NCI-H146 treated with DMSO at 0.1 percent for 48 hours (cell line): Measurements from ENCODE around the gene UBXN1.
"Not testable (repeated sequence)": the region's sequence is repeated elsewhere in the genome, so short reads cannot be mapped to it uniquely, and the experiment has no call there.

Source experiments
- DNase-seq: peaks from one replicate; lab custom pipeline; 2025; ENCODE audit not compliant: unreplicated experiment; lab: John Stamatoyannopoulos, UW

UBXN1 gene

DNA sequence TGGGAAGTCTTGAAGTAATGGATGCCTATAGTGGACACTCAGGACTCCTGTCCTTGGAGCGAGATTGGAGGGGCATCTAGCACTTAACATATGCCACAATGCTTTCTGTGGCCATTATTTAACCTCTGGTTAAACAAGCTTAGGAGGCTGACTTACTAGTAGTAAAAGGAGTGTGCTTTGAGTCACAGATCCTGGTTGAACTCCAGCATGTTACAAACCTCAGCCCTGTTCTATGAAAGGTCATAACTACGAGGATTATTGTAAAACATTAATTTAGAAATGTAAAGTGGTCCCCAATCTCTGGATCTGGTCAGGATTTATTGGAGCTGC lies 5.7 kb downstream of the UBXN1 start:
- no peak for DNase-seq

DNA sequence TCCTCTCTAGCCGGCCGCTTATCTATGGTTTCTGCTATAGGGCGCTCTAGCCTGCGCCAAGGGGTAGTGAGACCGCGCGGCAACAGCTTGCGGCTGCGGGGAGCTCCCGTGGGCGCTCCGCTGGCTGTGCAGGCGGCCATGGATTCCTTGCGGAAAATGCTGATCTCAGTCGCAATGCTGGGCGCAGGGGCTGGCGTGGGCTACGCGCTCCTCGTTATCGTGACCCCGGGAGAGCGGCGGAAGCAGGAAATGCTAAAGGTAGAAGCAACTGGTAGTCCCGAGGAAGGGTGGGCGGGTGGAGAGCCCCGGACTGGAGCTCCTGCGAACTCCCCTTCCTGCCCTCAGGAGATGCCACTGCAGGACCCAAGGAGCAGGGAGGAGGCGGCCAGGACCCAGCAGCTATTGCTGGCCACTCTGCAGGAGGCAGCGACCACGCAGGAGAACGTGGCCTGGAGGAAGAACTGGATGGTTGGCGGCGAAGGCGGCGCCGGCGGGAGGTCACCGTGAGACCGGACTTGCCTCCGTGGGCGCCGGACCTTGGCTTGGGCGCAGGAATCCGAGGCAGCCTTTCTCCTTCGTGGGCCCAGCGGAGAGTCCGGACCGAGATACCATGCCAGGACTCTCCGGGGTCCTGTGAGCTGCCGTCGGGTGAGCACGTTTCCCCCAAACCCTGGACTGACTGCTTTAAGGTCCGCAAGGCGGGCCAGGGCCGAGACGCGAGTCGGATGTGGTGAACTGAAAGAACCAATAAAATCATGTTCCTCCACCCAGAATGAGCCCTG lies 7.1 kb downstream of the UBXN1 start, which contains the start of the genes LBHD1 and UQCC3:
TSS of gene LBHD1 (minus strand) at position 660 of the 782 bp plus-strand sequence. CDS start 2,236 bp downstream, outside the sequence.
TSS of gene UQCC3 (plus strand) at position 66 of the 782 bp plus-strand sequence. CDS start at position 139, 73 bp downstream.
- DNase-seq, result peak; percentile 77

DNA sequence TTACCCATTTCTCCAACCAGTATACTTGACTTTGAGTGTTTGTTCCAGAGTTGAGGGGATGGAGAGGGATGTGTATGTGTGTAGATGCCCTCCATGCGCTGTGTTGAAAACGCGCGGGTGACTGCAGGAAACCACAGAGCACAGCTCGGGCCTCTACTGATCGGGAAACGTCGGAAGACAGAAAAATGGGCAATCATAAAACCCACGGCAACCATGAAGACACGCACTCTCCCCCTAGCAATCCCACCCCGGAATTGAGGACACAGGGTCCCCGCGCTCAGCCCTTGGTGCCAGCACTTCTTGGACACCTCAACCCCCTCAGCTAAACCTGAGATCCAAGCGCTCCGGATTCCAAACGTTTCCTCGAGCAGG lies 7.7 kb downstream of the UBXN1 start:
- DNase-seq, result peak; percentile 63

DNA sequence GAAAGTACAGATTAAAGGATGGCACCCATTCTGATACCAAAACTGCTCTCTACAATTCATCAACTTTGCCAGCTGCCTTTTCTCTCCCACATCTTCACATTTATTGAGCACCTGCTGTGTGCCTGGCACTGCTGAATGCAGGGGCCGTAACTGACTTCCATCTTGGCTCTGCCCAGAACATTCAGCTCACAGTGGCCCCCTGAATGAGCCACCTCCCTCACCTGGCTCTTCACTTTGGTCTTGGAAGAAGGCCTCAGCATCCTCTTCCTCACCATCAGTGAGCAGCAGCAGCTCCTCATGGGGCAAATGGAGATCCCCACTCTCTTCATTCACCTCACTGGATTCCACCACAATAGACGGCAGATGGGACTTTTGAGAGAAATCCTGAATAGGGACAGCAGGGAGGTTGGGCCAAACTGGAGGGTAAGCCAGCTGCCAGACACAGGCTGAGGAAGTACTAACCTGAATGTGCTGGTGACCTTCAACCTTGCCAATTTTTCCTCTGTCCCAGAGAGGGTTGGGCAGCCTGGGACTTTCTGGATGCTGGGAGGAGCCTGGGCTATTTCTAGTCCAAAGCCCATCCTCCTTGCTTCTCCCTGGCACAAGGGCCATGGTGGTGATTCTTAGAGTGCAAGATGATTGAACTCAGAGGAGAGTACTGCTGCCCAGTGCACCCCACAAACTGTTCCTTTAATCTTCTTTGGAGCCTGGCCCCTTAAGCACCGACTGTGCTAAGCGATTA lies 9.3 kb downstream of the UBXN1 start:
- no peak for DNase-seq

DNA sequence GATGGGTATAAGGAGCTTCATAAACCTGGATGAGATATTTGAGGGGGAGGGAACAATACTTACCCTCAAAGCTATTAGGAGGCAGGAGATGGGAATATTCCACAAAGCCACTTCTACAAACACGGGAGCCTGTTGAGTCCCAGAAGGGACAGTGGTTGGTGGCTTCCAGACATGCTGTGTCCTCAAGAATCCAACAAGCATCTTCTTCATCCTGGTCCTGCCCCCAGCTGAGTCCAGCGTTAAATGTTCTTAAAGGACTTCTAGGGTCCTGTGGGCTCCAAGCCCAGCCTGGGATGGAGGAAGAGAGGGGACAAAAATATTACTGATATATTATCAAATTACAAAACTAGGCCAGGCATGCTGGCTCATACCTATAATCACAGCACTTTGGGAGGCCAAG lies 11.4 kb downstream of the UBXN1 start:
- no peak for DNase-seq

DNA sequence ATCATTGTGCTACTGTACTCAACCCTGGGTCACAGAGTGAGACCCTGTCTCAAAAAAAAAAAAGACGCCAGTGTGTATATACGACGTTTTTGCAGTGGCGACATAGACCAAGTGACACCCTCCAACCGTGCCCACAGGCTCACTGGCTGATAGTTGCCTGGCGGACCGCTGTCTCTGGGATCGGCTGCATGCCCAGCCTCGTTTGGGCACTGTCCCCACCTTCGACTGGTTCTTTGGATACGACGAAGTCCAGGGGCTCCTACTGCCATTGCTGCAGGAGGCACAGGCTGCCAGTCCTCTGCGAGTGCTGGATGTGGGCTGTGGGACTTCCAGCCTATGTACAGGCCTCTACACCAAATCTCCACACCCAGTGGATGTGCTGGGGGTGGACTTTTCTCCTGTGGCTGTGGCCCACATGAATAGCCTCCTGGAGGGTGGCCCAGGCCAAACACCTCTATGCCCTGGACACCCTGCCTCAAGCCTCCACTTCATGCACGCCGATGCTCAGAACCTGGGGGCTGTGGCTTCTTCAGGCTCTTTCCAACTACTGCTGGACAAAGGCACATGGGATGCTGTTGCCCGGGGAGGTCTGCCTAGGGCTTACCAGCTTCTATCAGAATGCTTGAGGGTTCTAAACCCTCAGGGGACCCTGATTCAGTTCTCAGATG lies 12.5 kb downstream of the UBXN1 start:
- DNase-seq, result no peak

DNA sequence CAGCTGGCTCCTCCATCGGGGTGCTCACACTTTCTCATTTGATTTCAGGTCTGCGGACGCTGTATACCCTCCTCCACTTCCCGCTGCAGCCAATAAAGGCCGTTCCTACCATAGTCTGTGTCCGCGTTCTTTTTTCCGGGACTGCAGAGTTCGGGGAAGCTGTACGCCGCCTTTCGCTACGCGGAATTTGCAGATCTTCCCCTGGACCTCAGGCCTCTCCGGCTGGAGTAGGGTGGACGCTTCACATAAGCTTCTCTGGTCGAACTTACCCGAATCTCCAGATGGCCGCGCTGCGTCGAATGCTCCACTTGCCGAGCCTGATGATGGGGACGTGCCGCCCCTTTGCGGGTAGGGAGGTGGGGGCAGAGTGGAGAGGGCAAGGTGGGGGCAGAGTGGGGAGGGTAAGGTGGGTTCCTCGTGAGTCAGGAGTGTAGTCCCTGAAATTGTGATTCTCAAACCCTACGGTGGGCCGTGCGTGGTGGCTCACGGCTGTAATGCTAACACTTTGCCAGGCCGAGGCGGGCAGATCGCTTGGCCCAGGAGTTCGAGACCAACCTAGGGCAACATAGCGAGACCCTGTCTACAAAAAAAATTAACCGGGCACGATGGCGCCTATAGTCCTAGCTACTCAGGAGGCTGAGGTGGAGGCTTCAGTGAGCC lies 13.1 kb downstream of the UBXN1 start:
- DNase-seq, result peak; percentile 22

DNA sequence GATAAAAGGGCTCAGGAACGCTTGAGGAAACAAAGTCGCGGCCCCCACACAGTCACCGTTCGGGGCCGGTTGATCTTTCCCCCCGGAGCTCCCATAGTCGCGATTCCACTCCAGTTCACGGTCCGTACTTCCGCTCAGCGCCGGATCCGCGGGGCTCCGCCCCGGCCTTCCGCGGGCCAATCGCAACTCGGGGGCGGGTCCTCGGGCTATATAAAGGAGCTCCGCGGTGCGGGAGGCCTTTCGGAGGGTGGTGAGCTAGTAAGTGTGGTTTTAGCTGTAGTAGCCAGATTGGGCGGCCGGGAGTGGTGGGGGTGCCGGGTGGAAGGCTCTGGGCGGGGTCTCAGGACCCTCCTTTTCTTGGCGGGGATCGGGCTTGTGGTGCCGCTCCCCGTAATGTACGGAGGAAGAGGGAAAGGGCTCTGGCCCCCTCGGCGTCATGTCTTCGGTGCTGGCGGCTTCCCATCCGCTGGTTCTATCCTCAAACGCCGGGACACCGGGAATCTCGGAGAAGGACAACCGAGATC lies 13.7 kb downstream of the UBXN1 start, which contains the start of the genes C11orf98 and CSKMT:
TSS of gene C11orf98 (minus strand) at position 136 of the 524 bp plus-strand sequence. CDS start at position 95, 41 bp downstream.
TSS of gene CSKMT (plus strand) at position 238 of the 524 bp plus-strand sequence. CDS start 568 bp downstream, outside the sequence.
- DNase-seq, result peak; percentile 87

DNA sequence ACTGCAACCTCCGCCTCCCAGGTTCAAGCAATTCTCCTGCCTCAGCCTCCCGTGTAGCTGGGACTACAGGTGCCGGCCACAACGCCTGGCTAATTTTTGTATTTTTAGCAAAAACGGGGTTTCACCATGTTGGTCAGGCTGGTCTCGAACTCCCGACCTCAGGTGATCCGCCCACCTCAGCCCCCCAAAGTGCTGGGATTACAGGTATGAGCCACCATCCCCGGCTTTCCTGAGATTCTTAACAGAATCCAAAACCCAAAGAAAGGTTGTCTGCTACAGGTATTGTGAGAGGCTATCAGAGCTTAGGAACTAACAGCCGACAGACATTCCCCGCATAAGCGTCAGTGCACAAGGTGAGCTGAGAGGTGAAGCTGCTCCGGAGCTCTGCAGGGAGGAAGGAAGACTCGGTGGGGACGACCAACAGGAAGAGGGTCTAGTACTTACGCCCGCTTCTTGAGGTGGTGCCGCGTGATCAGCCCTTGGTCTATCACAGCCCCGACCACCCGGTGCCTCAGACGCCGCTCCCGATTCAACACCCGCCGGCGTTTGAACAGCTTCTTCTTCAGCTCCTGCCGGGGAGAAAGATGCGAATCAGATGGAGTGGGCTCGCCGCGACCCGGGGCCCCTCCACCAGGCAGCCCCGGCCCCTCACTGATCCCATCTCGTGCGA lies 14.3 kb downstream of the UBXN1 start:
- peak; percentile 51 for DNase-seq

DNA sequence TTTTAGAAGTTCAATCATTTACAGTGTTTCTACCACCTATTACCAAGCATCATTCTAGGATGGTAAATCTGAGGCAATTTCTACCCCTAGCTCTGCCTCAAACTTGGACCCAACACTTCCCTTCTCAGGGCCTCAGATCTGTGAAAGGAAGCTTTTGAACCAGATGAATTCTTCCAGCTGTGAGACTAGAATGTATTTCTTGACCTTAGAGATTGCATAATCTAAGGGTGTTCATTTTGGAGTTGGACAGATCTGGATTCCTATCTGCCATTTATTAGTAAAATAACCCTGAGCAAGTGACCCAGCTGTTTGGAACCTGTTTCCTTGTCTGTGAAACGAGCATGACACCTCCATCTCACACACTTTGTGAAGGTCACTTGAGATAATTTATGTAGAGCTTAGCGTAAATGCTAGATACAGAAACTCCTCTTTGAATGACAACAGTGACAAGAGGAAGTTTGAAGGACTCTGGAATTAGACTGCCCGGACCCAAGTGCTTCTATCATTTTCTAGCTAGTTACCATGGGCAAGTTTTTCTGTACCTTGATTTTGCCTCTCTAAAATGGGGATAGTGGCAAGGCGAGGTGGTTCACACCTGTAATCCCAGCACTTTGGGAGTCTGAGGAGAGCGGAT lies 22.0 kb downstream of the UBXN1 start:
- DNase-seq, result no peak

DNA sequence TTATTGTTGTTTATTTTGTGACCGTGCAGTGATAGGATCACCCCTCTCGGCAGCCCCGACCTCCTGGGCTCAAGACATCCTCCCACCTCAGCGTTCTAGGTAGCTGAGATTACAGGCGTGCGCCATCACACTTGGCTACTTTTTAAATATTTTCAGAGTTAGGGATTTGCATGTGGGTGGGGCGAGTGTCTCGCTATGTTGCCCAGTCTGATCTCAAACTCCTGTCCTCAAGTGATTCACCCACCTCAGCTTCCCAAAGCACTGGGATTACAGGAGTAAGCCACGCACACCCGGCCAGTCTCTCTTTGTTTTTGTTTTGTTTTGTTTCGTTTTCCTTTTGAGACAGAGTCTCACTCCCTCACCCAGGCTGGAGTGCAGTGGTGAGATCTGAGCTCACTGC lies 24.6 kb downstream of the UBXN1 start:
- no peak for DNase-seq

DNA sequence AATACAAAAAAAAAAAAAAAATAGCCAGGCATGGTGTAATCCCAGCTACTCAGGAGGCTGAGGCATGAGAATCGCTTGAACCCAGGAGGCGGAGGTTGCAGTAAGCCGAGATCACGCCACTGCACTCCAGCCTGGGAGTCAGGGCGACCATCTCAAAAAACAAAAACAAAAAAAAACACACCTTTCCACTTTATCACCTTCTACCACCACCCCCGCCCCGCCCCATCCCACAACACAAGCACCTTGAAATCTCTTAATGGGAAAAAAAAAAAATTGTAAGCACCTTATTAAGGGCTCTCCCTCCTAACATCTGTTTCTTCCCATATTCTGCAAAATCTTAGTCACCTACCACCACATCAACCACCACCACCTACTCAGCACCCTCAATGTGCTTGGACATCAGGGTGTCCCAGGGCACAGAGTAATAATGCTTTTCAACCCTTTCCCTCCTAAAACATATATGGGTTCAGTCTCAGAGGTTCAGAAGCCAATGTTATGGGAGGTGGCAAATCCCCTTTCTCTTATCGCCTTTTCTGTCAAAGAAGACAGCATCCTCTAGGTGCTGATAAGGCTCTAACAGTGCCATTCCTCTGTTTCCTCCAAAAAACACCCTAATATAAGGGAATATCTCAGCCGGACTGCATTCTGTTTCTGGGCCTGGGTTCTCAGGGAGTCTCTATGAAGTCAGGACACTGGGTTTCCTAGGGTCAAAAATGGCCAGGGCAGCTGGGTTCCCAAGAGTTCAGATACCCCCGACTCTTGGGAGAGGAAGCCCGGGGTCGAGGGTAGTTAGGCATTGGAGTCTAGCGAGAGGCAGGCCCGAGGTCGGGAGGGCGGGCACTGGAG lies 26.5 kb downstream of the UBXN1 start:
- no peak for DNase-seq

DNA sequence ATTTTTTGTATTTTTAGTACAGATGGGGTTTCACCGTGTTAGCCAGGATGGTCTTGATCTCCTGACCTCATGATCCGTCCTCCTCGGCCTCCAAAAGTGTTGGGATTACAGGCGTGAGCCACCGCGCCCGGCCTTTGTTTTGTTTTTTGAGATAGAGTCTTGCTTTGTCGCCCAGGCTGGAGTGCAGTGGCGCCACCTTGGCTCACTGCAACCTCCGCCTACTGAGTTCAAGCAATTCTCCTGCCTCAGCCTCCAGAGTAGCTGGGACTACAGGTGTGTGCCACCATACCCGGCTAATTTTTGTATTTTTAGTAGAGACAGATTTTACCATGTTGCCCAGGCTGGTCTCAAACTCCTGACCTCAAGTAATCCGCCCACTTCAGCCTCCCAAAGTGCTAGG lies 28.6 kb downstream of the UBXN1 start:
- DNase-seq, result not testable (repeated sequence)

DNA sequence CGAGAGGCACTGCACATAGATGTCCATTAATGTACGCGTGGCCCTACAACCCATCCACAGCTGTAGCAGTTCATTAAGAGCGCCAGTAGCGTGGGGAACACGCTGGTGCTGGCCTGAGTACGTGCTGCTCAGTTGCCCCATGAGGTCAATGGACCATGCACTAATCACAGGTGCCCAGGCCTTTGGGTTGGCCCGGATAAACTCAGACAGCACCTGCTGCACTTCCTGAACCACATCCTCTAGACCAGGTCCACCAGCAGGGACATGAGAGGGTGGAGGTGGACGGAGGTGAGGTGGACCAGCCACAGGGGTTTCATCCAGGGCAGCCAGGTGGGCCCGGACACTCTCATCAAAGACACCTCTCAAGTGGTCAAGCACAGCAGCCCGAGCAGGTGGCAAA lies 29.4 kb downstream of the UBXN1 start:
- no peak for DNase-seq

DNA sequence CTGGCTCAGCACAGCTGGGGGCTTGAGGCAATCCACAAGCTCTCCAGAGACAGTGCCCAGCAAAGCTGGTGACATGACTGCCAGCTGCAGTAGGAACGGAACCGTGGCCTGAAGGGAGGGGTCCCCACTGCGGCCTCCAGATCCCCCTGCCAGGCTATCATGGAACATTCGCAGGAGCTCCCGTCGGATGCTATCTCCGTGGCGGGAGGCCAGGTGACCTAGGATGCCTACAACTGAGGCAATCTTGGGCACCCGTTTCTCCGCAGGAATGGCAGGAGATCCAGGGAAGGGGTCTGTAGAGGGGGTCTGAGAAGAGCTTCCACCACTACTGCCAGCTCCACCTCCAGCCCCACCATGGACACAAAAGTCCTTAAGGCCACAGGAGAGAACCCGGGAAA lies 29.9 kb downstream of the UBXN1 start:
- DNase-seq, result no peak

DNA sequence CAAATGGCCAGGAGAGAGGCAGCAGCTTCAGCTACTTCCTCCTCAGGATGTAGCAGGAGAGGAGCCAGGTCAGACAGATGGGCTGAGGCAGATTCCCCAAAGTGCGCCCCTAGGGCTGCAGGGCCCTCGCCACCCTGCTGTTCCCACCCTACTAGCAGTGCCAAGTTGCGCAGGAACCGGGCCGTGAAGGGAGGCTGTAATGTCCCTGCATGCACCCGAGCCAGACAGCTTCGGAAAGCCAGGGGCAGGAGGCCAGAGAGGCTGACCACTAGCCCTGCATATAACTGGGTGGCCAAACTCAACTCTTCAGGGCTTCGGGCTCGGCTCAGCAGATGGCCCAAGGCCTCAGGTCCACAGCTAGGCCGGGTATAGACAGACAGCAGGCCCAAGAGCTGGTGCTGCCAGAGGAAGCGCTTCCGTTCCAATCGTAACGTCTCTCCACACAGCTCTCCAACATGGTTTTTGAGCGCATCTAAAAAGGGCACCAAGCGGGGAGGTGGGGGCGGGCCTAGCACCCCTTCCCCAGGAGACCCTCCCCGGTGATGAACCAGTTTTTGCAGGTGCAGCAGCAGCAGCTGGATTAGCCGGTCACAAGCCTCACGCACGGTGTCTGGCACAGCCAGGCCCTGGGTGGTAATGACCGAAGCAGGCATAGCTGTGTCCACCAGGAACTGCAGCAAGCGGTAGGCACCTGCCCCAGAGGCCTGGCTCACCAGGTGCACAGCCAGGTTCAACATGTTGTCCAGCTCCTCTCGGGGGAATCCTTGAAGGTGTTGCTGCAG lies 30.5 kb downstream of the UBXN1 start:
- no peak for DNase-seq

DNA sequence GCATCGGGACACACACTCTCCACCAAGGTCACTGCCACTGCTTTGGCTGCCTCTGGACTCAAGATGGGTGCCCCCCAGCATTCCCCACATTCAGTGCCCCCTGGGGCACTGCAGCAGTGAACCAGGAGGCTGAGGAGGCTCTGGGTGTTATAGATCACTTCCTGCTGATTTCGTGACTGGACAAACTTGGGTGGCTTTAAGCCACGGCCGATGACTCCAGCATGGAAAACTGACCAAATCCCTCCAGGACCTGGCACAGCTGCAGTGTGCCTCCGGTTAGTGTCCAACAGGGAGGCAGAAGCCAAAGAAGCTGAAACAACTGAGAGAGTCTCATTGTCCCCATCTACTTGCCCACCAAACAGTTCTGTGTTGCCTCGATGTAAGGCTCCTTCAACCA lies 31.3 kb downstream of the UBXN1 start:
- DNase-seq, result no peak
